ENCODE results near the gene TMEM244.
"Not testable (repeated sequence)": the region's sequence is repeated elsewhere in the genome, so short reads cannot be mapped to it uniquely, and the experiment has no call there.

TMEM244 gene

DNA sequence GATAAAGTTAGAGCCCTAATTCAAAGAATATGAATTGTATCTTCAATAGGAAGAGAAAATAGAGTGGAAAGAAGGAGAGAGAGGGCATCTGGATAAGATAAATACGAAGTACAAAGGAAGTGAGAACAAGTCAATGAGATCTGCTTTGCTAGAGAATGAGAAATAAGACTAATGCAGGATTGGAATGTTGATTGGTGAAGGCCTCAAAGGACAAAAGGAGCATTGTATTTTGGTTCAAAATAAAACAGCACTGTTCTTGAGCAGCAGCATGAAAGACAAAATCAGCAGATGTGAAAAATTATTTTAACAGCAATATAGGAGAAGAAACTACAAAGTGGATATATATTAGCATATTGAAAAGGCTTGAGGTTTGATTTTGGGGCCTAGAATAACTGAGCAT is 5.1 kb upstream of the TMEM244 start:
- no peak for DNase-seq

DNA sequence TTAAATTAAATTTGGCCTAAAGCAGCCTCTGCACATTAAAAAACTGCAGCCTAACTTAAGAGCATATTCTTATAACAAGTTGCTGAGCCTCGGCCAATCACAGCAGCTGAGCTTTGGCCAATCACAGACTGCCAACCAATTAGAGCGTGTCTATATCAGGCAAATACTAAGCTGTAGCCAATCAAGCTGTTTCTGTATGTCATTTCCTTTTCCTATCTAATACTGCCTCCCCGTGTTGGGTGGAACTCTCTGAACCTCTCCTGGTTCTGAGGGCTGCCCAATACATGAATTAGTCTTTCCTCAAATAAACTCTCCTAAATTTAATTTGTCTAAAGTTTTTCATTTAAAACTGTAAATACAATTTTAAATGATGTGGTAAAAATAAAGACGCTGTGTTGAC is 3.9 kb upstream of the TMEM244 start:
- no peak for DNase-seq

DNA sequence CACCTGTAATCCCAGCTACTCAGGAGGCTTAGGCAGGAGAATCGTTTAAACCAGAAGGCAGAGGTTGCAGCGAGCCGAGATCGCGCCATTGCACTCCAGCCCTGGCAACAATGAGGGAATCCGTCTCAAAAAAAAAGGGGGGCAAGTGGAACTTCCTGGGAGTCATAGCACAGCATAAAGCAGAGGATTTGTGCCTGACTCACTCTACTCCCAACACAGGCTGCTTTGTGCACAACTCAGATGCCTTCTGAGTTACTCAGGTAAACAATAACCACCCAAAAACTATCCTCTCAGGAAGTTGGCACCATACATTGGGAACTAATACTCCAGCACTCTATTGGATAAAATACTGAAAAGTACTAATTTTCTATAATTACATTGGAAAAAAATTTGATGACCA is 2.5 kb upstream of the TMEM244 start:
- DNase-seq = no peak

DNA sequence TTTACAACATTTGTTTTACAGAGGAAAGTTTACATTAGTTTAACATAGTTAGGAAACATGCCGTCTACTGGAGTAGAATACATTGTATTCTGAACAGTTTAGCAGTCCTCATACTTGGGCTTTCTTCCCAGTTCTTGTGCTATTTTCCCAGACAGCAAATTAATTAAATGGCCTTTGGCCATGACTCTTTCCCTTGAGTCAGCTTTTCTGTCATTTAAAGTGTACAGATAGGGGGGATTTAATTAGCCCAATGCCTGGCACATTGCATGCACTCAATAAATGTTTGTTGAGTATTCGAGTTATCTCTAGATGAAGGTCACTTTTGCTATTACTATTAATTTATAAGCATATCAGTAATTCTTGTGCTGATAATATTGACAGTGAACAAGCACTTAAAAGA is 1.6 kb downstream of the TMEM244 start:
- DNase-seq = no peak

DNA sequence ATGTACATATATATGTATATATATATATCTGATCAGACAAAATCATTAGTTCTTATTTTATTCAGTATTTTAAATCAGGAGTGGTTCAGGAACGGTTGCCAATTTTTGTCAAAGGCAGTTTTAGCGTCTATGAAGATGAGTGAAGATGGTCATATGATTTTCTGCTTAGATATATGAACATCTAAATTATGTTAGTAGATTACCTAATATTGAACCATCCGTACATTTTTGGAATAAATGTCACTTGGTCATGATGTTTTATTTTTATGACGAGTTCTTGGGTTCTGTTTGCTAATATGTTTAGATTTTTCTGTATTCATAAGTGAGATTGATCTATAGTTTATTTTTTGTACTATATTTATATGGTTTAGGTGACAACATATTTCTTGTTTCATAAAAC is 3.3 kb downstream of the TMEM244 start:
- DNase-seq = no peak

DNA sequence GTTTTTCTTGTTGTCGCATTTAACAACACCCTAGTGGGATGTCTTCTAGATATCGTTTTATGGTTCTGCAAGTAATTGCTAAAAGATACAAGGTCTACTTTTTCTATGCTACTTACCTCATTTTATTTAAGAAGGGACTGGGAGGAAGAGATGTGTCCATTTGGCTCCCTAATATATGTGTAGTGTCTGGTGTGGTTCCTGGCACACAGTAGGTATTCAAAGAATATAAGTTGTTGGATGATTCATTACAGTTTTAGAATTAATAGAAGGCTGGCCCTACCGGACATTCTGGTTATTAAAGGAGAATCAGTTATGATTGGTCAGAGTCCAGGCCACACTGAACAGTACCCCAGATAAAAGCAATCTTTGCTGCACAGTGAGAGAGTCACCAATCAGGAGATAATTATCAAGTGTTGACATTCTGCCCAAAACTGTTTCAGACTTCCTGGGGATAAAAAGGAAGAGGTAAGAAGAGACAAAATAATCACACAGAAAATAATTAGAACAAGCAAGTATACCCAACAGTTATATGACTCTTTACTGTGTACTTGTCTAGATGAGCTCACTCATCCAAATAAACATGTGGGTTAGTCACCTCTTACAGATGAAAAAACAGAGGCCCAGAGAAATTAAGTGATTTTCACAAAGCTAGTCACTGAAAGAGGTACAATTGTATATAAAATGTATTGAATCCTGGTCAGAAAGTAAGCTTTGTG is 7.0 kb downstream of the TMEM244 start:
- DNase-seq = no peak

DNA sequence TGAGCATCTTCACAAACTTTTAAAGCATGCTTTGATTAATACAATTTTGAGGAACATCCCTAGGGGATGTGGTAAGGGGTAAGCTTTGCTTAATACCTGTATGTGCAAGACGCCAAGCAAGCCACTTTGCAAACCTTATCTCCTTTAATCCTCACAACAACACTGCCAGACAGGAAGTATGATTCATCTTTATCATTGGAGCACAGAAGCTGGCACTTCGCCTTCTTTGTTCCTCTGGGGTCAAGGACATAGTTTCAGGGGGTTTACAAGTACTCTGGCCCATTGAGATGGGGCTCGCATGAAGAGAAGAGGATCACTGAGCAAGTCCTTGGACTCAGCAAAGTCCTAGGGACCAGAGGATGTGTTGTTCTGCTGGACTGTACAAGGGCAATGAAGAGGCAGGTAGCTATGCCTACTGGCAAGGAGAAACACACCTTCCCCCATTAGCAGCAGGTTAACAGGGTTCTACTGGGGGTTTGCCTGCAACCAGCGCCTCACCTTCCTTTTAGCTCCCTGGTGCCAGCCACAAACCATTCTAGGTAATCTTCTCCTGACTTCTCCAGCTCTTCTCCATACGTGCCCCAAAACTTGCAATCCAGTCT is 8.8 kb downstream of the TMEM244 start:
- DNase-seq = no peak

DNA sequence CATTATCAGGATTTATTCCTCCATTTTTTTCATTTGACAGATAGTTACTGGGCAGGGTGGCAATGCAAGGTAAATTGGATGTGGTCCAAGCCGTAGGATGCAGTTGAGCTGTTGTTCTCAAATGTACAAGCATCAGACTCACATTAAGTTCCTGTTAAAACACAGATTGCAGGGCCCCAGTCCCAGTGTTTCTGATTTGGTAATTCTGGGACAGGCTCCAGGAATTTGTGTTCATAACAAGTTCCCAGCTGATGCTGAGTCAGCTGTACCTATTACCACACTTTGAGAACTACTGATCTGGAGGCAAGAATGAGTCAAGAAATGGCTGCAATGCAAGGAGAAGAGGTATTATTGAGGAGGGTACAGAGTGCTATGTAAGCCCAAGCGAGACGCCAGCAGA is 11.7 kb downstream of the TMEM244 start:
- no peak for DNase-seq

DNA sequence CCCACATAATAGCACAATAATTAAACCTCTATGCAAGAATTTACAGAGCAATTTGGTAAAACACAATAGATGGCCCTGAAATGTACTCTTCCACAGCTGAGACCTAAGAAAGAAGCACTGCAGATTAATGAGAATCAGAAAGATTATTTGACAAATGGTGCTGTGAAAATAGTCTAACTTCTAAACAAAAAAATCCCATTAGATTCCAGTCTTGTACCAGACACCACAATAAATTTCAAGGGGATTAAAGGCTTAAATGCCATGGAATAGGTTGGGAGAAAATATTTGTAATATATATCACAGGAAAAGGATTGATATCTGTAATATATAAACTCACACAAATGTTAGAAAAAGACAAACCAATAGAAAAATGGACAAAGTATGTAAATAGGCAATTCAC is 14.4 kb downstream of the TMEM244 start:
- DNase-seq = no peak

DNA sequence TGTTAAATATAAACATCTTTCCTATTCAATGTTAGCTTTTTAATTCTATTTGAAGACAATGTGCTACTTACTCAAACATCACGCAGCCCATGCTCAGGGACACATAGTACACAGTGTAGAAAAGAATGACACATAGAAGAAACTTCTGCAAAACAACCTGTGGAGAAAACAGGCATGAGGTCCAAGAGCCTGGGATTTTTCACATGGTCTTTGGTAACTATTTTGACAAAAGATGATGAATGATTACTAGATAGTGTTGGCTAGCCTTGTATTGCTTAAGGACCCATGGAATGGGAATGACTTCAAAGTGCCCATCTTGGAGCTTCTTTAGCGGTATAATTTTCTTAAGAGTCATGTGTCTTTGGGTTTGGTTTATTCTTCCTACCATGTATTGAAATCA is 15.4 kb downstream of the TMEM244 start:
- DNase-seq = no peak

DNA sequence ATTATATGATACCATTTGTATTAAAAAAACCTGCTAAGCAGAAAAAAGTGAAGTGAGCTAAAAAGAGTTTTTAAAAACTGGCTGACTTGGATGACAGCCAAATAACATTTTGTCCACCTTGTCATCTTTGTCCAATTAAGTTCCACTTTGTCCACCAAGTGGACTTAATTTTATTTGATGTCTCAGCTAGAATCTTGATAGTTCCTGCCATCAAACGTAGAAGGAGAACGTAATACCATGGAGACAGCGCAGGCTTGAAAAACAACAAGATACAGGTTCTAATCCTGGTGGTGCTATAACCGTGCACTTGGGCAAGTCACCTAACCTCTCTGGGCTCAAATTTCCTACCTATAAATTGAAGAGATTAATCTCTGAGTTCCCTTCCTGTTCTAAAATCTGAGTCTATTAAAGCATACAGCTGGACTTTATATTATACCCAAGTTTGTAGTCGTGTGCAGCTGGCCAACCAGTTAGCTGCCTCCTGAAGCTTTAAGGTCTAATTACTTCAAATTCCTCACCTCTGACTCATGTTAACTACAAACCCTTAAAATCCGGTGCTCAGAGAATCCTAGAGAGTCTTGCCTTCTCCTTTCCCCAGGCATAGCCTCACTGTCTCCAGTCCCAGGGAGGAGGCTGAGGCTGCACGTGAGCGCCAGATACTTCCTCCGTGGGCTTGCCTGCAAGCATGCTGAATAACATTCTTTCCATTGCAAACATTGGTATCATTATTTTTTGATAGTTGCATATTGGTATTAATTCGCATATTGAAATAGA is 16.8 kb downstream of the TMEM244 start:
- DNase-seq = no peak

DNA sequence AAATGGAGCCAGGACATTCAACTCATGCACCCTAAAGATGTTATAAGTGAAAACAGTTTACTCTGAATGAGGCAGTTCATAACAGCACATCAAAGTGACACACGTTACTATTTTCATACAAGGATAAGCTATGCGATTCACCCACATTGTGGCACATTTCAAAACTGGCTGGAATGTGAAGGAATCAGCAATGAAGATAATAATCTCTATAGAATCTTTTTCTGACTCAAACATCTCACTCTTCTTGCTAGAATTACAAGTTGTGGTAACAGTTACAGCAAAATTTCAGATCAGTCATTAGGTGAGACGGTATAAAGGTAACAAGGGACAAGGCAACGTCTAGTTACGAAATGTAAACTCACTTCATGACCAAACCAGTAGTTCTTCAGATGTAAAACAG is 17.5 kb downstream of the TMEM244 start:
- DNase-seq = no peak

DNA sequence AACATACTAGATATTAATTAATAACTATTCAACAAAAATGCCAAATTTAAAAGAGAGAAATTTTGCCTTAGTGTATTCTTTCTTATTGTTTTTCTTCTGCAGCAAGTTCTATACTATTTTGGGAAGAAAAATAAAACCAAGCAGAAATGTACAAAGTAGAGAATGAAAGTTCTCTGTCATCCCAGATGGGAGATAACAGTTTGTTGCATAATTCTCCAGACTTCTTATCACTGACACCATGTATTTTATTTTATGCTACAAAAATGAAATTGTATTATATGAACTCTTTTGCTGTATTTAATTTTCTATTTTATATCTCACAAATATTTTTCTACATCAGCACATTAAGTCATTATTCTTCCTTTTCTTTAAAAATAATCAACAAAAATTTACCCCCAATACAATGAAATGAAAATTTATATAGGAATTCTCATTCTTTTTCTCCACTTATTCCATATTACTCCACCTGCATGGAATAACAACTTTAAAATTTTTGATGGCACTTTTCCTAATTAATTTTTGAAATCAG is 18.2 kb downstream of the TMEM244 start:
- no peak for DNase-seq

DNA sequence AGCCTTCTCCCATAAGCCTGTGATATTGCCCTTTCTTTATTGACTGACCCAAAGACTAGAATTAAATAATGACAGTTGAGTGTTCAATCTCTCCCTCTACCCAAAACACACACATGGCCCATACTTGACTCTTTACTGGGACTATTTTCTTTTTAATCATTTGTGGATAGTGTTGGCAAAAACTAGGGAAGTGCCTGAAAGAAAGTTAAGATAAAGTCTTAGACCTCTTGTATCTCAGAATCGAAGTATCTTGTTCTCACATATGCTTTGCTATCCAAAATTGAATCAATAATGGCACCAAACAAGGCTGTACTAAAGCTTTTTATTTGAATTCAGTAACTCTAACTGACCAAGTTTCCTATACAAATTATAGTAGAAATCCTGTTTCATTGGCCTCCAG is 19.0 kb downstream of the TMEM244 start:
- no peak for DNase-seq

DNA sequence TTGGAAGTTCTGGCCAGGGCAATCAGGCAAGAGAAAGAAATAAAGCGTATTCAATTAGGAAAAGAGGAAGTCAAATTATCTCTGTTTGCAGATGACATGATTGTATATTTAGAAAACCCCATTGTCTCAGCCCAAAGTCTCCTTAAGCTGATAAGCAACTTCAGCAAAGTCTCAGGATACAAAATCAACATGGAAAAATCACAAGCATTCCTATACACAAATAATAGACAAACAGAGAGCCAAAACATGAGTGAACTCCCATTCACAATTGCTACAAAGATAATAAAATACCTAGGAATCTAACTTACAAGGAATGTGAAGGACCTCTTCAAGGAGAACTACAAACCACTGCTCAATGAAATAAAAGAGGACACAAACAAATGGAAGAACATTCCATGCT is 21.6 kb downstream of the TMEM244 start:
- DNase-seq = not testable (repeated sequence)

DNA sequence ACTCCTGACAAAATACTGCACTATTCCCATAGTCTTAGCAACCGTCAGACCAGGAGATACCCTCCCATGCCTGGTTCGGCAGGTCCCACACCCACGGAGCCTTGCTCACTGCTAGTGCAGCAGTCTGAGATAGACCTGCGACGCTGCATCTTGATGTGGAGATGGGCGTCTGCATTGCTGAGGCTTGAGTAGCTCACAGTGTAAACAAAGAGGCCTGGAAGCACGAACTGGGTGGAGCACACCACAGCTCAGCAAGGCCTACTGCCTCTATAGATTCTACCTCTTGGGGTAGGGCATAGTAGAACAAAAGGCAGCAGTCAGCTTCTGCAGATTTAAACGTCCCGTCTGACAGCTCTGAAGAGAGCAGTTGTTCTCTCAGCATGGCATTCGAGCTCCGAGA is 25.4 kb downstream of the TMEM244 start:
- no peak for DNase-seq

DNA sequence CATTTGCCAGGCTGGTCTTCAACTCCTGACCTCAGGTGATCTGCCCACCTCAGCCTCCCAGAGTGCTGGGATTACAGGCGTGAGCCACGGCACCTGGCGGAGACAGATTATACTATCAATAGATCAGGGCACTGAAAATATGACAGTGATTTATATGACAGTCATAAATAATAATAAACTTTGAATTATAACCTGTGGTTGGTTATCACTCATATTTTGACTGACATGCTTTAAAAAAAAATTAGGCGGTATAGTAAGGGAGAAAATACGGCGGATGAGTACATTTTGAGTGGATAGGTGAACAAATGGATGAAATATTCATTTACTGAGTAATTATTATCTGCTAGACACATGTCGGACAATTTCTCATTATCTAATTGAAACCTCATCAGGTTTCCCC is 28.8 kb downstream of the TMEM244 start:
- no peak for DNase-seq

DNA sequence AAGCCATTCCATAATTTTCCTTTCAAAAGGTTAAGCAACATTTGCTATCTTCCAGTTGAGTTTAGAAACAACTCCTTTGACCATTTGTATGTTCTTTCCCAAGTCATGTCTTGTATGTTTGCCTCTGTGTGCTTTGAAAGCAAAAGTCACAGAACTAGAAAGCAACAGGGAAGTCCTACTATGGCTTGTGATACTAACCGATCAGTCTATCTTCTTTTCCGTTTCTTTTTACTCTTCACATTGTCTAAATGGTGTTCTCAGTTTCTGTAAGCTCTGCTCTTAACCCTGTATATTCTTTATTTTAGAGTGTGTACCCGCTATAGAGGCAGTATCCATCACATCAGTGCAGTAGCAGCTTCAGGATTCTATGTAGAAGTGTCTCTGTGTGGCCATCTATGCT is 32.9 kb downstream of the TMEM244 start:
- DNase-seq = no peak

DNA sequence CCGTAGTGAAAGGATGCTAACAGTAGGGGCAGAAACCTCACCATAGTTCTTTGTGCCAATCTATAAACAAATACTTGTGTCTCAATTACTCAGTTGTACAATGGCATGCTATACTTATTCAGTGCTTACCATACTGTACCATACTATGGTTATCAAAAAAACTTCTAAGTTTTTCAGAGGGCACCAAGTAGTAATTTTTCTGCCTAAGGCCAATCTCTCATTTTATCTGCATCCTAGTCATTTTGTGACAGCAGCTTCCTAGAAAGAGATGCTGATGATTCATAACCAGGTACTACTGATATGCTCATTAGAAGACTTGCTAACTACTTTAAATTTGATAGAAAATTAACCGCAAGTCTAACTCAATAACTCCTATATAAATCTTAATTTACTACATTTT is 42.9 kb downstream of the TMEM244 start:
- DNase-seq = no peak

DNA sequence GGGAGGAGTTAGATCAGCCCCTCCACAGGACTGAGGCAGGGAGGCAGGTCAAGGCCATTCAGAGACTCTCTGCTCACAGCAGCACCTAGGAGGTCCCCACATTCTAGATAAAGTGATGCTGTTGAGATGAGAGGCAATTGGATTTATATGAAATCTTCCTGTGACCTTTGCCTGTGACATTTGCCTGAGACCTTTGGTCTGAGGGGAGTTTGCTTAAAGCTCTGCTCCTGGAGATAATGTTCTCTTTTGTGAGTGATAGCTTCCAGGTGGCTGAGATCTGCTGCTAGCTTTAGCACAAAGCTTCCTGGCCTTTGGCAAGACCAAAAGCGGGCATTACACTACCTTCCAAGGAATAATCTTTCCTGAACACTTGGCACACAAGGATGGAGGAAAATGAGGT is 43.3 kb downstream of the TMEM244 start:
- no peak for DNase-seq

DNA sequence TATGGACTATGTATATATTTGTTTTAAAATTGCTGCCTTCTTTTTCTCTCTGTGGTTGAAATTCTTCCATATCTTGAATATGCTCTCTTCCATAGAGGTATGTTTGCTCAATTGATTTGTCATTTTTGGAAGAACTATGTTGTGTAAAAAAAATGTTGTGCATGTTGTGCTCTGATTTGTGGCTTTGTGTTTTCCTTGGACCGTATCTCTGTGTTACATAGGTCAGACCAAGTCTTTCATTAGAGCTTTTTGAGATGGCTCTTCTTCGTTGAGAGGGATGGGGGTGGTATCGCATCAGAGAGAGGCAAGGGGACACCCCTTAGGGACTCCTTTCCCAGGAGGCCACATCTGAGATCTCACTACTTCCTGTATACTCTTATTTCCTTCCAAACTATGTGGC is 43.8 kb downstream of the TMEM244 start:
- DNase-seq = no peak

DNA sequence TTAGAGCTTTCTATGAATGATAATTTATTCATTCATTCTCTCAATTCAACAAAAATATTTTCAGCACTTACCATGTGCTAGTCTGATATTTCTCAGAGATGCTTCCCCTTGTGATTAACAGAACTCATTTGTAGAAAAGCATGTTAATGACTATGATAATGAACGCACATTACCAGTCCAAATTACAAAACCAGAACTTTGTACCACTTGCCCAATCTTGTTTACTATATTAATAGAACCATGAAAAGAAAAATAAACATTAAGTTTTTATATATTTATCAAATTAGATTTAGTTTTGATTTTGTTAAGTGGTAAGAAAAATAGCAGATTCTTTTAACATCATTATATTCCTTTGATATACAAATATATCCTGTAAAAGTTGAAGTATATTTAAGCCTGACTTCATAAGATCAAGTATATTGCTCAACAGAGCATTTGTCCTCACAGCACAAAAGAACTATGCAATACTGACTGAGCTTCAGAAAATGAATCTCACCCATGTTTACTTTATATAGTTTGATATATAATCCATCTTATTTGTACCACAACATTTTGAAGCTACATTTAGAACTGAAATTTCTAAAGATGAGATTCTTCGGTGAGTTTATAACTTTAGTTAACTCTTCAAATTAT is 48.9 kb downstream of the TMEM244 start:
- no peak for DNase-seq

DNA sequence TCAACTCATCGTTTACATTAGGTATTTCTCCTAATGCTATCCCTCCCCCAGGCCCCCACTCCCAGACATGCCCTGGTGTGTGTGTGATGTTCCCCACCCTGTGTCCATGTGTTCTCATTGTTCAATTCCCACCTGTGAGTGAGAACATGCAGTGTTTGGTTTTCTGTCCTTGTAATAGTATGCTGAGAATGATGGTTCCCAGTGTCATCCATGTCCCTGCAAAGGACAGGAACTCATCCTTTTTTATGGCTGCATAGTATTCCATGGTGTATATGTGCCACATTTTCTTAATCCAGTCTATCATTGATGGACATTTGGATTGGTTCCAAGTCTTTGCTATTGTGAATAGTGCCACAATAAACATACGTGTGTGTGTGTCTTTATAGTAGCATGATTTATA is 54.0 kb downstream of the TMEM244 start:
- not testable (repeated sequence) for DNase-seq

DNA sequence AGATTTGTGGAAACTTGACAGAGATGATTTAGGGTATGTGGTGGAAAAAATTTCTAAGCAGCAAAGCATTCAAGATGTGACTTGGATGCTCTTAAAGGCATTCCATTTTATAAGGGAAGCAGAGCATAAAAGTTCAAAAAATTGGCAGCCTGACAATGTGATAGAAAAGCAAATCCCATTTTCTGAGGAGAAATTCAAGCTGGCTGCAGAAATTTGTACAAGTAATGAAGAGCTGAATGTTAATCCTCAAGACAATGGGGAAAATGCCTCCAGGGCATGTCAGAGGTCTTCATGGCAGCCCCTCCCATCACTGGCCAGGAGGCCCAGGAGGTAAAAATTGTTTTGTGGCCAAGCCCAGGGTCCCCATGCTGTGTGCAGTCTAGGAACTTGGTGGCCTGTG is 58.2 kb downstream of the TMEM244 start:
- not testable (repeated sequence) for DNase-seq
